Measurements from ENCODE around the gene IDH3B. TPM values are rescaled to one million over a fixed set of nuclear protein-coding genes. Genes with fewer than 3 reads are reported as not detected.
"Not testable (repeated sequence)": the region's sequence is repeated elsewhere in the genome, so short reads cannot be mapped to it uniquely, and the experiment has no call there.

The IDH3B gene
- total RNA-seq, 1 experiment from 2014 or later: 132 TPM

- TF ChIP-seq REST (IDR thresholded peaks at IDR 0.05; ENCODE audit: low read depth) (no peak), TCF7L2 (IDR thresholded peaks at IDR 0.05; ENCODE audit: borderline replicate concordance, extremely low read depth, insufficient read depth, insufficient read length) (no peak), SIN3A (IDR thresholded peaks at IDR 0.05; ENCODE audit: low read depth) (no peak)
Observed at GRCh38 chr20:2697768-2698167, 33.8 kb upstream of the IDH3B start (continued).

- ATAC-seq: no peak
- Histone ChIP-seq H2AFZ (ENCODE audit: low read depth, low read length, poor library complexity, severe bottlenecking) (no peak overlapping the region), H3K9ac (ENCODE audit: low read length) (no peak overlapping the region), H3K4me1 (ENCODE audit: control insufficient read depth in 1 of 2, insufficient read depth in 2 of 2, low read length in 2 of 2) (peaks cover 6 to 9% of the 10 kb centered on the region in 2 experiments; a peak in 2 of 4 replicates), H4K20me1 (ENCODE audit: insufficient read depth) (no peaks in the 10 kb centered on the region), H3K27ac (ENCODE audit: low read depth, low read length) (no peak overlapping the region), H3K9me3 (ENCODE audit: control insufficient read depth in 1 of 2, insufficient read depth in 1 of 2, low read depth in 1 of 2, low read length in 2 of 2) (no peaks in the 10 kb centered on the region), H3K4me3 (replicated peaks in 1 of 2; ENCODE audit: low read depth in 1 of 2, low read length in 2 of 2) (no peak overlapping the region), H3K9me2 (ENCODE audit: insufficient read depth) (no peaks in the 10 kb centered on the region), H3K79me2 (ENCODE audit: insufficient read depth, low read length) (no peaks in the 10 kb centered on the region), H3K36me3 (ENCODE audit: control insufficient read depth in 1 of 2, insufficient read depth in 2 of 2, low read length in 2 of 2) (no peaks in the 10 kb centered on the region), H3K27me3 (ENCODE audit: insufficient read depth, low read length) (no peaks in the 10 kb centered on the region), H3K4me2 (ENCODE audit: low read length) (no peak overlapping the region)
- POLR2A ChIA-PET: no interaction called here
- no TSS peak for BruUV-seq (replicated peaks)
- DNase-seq (ENCODE audit: low read depth, low spot score): no peak
- TF ChIP-seq ATF3 (IDR thresholded peaks at IDR 0.05): no peak
- TF ChIP-seq SRF (IDR thresholded peaks at IDR 0.05; ENCODE audit: low read depth): no peak
- TF ChIP-seq EZH2 (IDR thresholded peaks at IDR 0.05): no peak
- no peak for TF ChIP-seq EGR1 (IDR thresholded peaks at IDR 0.05; ENCODE audit: low read depth)
- no peak for TF ChIP-seq CEBPB (IDR thresholded peaks at IDR 0.05; ENCODE audit: low read depth)
- no peak for TF ChIP-seq MAX (IDR thresholded peaks at IDR 0.05)
- TF ChIP-seq SIN3A (IDR thresholded peaks at IDR 0.05; ENCODE audit: low read depth): no peak
- intact Hi-C loops (cut with micrococcal nuclease): no loop called here
- CTCF ChIA-PET: no interaction called here
- RAD21 ChIA-PET (ENCODE audit: low non-redundant PET in 1 of 2, low total read pairs in 2 of 2, uncharacterized antibody in 2 of 2, unreplicated experiment in 2 of 2): interaction anchor here in 1 of 2 experiments (0.6 kb wide), 1 partner anchor 8 kb away, joined by 4 read pairs; no protein-coding TSS in a partner anchor
Observed at GRCh38 chr20:2696646-2697045, 32.6 kb upstream of the IDH3B start.

- H3K9me3 ChIP-seq (ENCODE audit: control insufficient read depth in 1 of 2, insufficient read depth in 1 of 2, low read depth in 1 of 2, low read length in 2 of 2); H3K4me3 ChIP-seq (replicated peaks in 1 of 2; ENCODE audit: low read depth in 1 of 2, low read length in 2 of 2); ATAC-seq; H3K9me2 ChIP-seq (ENCODE audit: insufficient read depth); intact Hi-C loops (cut with micrococcal nuclease); H3K79me2 ChIP-seq (ENCODE audit: insufficient read depth, low read length); DNase-seq (ENCODE audit: low read depth, low spot score); RAD21 ChIA-PET (ENCODE audit: low non-redundant PET in 1 of 2, low total read pairs in 2 of 2, uncharacterized antibody in 2 of 2, unreplicated experiment in 2 of 2); H3K27me3 ChIP-seq (ENCODE audit: insufficient read depth, low read length); H3K4me1 ChIP-seq (ENCODE audit: control insufficient read depth in 1 of 2, insufficient read depth in 2 of 2, low read length in 2 of 2); BruUV-seq (replicated peaks); H3K4me2 ChIP-seq (ENCODE audit: low read length); POLR2A ChIA-PET; H3K9ac ChIP-seq (ENCODE audit: low read length); CTCF ChIA-PET; H3K36me3 ChIP-seq (ENCODE audit: control insufficient read depth in 1 of 2, insufficient read depth in 2 of 2, low read length in 2 of 2); H2AFZ ChIP-seq (ENCODE audit: low read depth, low read length, poor library complexity, severe bottlenecking); H4K20me1 ChIP-seq (ENCODE audit: insufficient read depth); H3K27ac ChIP-seq (ENCODE audit: low read depth, low read length): not testable (repeated sequence)
Observed at GRCh38 chr20:2695984-2696525, 32.0 kb upstream of the IDH3B start.
